HepG2 (cell line): ENCODE data around the gene ALG14. TPM values are rescaled to one million over a fixed set of nuclear protein-coding genes. Genes with fewer than 3 reads are reported as not detected.

Experiments
- BATF2 ChIP-seq: sonication (generic); formaldehyde crosslinking; IDR thresholded peaks from 2 replicates; pipeline ENCODE4 v1.8.0; 2022; ENCODE audit warnings: mild to moderate bottlenecking, missing genetic modification reagents, moderate library complexity
- CENPBD1 ChIP-seq: sonication (generic); formaldehyde crosslinking; IDR thresholded peaks from 2 replicates; pipeline ENCODE4 v1.8.0; 2022; ENCODE audit warnings: missing genetic modification reagents, low read depth, mild to moderate bottlenecking, borderline replicate concordance
- GABPB1 ChIP-seq: IDR thresholded peaks from 2 replicates; pipeline ENCODE4 v1.6.1; 2016; ENCODE audit warnings: mild to moderate bottlenecking, missing genetic modification reagents, moderate library complexity, missing compliant biosample characterization
- GZF1 ChIP-seq: sonication (generic); formaldehyde crosslinking; IDR thresholded peaks from 2 replicates; pipeline ENCODE4 v1.5.1; 2020; ENCODE audit warnings: mild to moderate bottlenecking, missing genetic modification reagents
- KDM3A ChIP-seq: IDR thresholded peaks from 2 replicates; pipeline ENCODE4 v1.6.1; 2018; ENCODE audit warnings: low read depth, missing compliant biosample characterization
- NR2F2 ChIP-seq: IDR thresholded peaks from 2 replicates; pipeline ENCODE4 v1.6.1; 2012; ENCODE audit warnings: low read depth, inconsistent platforms, borderline replicate concordance
- POGK ChIP-seq: sonication (generic); formaldehyde crosslinking; conservative IDR thresholded peaks from 2 replicates; pipeline ENCODE4 v1.8.0; 2022; ENCODE audit warnings: mild to moderate bottlenecking, moderate library complexity, missing genetic modification reagents
- SAP130 ChIP-seq: IDR thresholded peaks from 2 replicates; pipeline ENCODE4 v1.6.1; 2016; ENCODE audit warnings: low read depth
- TRIM24 ChIP-seq: sonication (generic); formaldehyde crosslinking; IDR thresholded peaks from 2 replicates; pipeline ENCODE4 v1.8.0; 2022; ENCODE audit warnings: mild to moderate bottlenecking, missing genetic modification reagents
- ZNF326 ChIP-seq: sonication (generic); formaldehyde crosslinking; IDR thresholded peaks from 2 replicates; pipeline ENCODE4 v1.4.0; 2020; ENCODE audit warnings: missing genetic modification reagents, borderline replicate concordance
- ZNF614 ChIP-seq: IDR thresholded peaks from 2 replicates; pipeline ENCODE4 v1.6.1; 2018; ENCODE audit warnings: missing biosample characterization, missing genetic modification reagents, inconsistent platforms, borderline replicate concordance
- ZNF629 ChIP-seq: sonication (generic); formaldehyde crosslinking; conservative IDR thresholded peaks from 2 replicates; pipeline ENCODE4 v1.5.0; 2020; ENCODE audit warnings: missing genetic modification reagents
- ZNF879 ChIP-seq: sonication (generic); formaldehyde crosslinking; IDR thresholded peaks from 2 replicates; pipeline ENCODE4 v1.8.1; 2023; ENCODE audit warnings: missing genetic modification reagents
- polyA plus RNA-seq, 8 experiments: library from polyadenylated mRNA; depleted of rRNA in 3 of 8; stranded (reverse) in 7 of 8; unstranded in 1 of 8; fragments of >200 nt; fragmentation: Illumina TruSeq in 4 of 8; extraction: Trizol in 4 of 8; gene quantifications; 2 replicates each; pipeline versions ENCODE4 v1.2.1 to v1.2.3, GENCODE V29; 2011 to 2016; ENCODE audit warnings: low read depth in 4 of 8, missing spikeins in 1 of 8, mixed read lengths in 1 of 8; ENCODE audit not compliant: insufficient read depth in 1 of 8
- total RNA-seq, 5 experiments: library from RNA; depleted of rRNA; stranded (reverse); fragments of >200 nt; fragmentation: Illumina TruSeq; extraction: Trizol; gene quantifications; 2 replicates each; pipeline ENCODE4 v1.2.3, GENCODE V29; 2016; ENCODE audit warnings: low read depth in 1 of 5
- TF ChIP-seq, protein P1 (sequence below): sonication (generic); formaldehyde crosslinking; IDR thresholded peaks from 2 replicates; pipeline ENCODE4 v1.8.0; 2022; ENCODE audit warnings: mild to moderate bottlenecking, missing genetic modification reagents, borderline replicate concordance
- TF ChIP-seq, protein P2 (sequence below): sonication (generic); formaldehyde crosslinking; IDR thresholded peaks from 2 replicates; pipeline ENCODE4 v1.5.1; 2020; ENCODE audit warnings: mild to moderate bottlenecking, missing genetic modification reagents, moderate library complexity
- TF ChIP-seq, protein P3 (sequence below): sonication (generic); formaldehyde crosslinking; IDR thresholded peaks from 2 replicates; pipeline ENCODE4 v1.4.0; 2020; ENCODE audit warnings: mild to moderate bottlenecking, missing genetic modification reagents, borderline replicate concordance
- TF ChIP-seq, protein P4 (sequence below), 2 experiments: sonication (generic) in 1 of 2; formaldehyde crosslinking in 1 of 2; IDR thresholded peaks; 2 replicates each; pipeline versions ENCODE4 v1.4.0 to v1.6.1; 2018 to 2020; ENCODE audit warnings: missing genetic modification reagents in 2 of 2, borderline replicate concordance in 1 of 2, low read depth in 1 of 2, mild to moderate bottlenecking in 1 of 2, missing biosample characterization in 1 of 2
- TF ChIP-seq, protein P5 (sequence below): sonication (generic); formaldehyde crosslinking; IDR thresholded peaks from 2 replicates; pipeline ENCODE4 v1.8.0; 2022; ENCODE audit warnings: missing genetic modification reagents, mild to moderate bottlenecking, borderline replicate concordance

The ALG14 gene
- total and polyA plus RNA-seq, 2 of the 13 experiments (the other 11 are each of a cell fraction or from before 2014, with no cell fraction given): 4.5 to 12.7 TPM

DNA sequence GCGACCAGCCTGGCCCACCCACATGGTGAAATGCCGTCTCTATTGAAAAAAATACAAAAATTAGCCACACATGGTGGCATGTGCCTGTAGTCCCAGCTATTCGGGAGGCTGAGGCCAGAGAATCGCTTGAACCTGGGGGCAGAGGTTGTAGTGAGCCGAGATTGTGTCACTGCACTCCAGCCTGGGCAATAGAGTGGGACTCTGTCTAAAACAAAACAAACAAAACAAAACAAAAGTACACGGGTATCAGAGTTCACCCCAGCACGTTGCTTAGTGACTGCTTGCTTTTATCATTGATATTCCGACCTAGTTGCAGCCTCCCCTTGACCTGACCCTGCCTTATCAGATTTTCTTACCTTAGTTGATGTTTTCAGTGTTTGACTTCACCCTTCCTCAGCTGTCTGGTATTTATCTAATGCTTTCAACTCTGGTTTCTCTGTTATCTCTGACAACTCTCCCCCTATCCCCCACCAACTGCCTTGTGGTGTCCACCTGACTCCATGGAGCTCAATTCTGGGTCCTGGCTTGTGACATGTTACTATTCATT lies 49.5 kb upstream of the ALG14 start (continued):
- TF ChIP-seq BATF2 (CRISPR knock-in tag) (no peak), GABPB1 (CRISPR knock-in tag) (no peak), CENPBD1 (CRISPR knock-in tag) (no peak), NR2F2 (peak; percentile 98), ZNF614 (CRISPR knock-in tag) (no peak; the same call in none of the 2 replicates), KDM3A (CRISPR knock-in tag) (peak; percentile 84), POGK (CRISPR knock-in tag) (peak; percentile 73), ZNF879 (CRISPR knock-in tag) (no peak), TRIM24 (0 out of 2 replicates have a peak, but pooled peaks have one; percentile 50), ZNF629 (CRISPR knock-in tag) (0 out of 2 replicates have a peak, but pooled peaks have one; percentile 31), GZF1 (CRISPR knock-in tag) (peak; percentile 53; the same call in 1 of the 2 replicates), ZNF326 (CRISPR knock-in tag) (no peak), SAP130 (CRISPR knock-in tag) (peak; percentile 92)
- TF ChIP-seq, protein P1, sequence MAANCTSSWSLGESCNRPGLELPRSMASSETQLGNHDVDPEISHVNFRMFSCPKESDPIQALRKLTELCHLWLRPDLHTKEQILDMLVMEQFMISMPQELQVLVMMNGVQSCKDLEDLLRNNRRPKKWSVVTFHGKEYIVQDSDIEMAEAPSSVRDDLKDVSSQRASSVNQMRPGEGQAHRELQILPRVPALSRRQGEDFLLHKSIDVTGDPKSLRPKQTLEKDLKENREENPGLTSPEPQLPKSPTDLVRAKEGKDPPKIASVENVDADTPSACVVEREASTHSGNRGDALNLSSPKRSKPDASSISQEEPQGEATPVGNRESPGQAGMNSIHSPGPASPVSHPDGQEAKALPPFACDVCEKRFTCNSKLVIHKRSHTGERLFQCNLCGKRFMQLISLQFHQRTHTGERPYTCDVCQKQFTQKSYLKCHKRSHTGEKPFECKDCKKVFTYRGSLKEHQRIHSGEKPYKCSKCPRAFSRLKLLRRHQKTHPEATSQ (CRISPR knock-in tag): peak; percentile 52
- TF ChIP-seq, protein P2, sequence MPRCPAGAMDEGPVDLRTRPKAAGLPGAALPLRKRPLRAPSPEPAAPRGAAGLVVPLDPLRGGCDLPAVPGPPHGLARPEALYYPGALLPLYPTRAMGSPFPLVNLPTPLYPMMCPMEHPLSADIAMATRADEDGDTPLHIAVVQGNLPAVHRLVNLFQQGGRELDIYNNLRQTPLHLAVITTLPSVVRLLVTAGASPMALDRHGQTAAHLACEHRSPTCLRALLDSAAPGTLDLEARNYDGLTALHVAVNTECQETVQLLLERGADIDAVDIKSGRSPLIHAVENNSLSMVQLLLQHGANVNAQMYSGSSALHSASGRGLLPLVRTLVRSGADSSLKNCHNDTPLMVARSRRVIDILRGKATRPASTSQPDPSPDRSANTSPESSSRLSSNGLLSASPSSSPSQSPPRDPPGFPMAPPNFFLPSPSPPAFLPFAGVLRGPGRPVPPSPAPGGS: no peak
- TF ChIP-seq, protein P3, sequence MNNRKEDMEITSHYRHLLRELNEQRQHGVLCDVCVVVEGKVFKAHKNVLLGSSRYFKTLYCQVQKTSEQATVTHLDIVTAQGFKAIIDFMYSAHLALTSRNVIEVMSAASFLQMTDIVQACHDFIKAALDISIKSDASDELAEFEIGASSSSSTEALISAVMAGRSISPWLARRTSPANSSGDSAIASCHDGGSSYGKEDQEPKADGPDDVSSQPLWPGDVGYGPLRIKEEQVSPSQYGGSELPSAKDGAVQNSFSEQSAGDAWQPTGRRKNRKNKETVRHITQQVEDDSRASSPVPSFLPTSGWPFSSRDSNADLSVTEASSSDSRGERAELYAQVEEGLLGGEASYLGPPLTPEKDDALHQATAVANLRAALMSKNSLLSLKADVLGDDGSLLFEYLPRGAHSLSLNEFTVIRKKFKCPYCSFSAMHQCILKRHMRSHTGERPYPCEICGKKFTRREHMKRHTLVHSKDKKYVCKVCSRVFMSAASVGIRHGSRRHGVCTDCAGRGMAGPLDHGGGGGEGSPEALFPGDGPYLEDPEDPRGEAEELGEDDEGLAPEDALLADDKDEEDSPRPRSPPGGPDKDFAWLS: no peak
- TF ChIP-seq, protein P4, sequence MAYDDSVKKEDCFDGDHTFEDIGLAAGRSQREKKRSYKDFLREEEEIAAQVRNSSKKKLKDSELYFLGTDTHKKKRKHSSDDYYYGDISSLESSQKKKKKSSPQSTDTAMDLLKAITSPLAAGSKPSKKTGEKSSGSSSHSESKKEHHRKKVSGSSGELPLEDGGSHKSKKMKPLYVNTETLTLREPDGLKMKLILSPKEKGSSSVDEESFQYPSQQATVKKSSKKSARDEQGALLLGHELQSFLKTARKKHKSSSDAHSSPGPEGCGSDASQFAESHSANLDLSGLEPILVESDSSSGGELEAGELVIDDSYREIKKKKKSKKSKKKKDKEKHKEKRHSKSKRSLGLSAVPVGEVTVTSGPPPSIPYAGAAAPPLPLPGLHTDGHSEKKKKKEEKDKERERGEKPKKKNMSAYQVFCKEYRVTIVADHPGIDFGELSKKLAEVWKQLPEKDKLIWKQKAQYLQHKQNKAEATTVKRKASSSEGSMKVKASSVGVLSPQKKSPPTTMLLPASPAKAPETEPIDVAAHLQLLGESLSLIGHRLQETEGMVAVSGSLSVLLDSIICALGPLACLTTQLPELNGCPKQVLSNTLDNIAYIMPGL (CRISPR knock-in tag; IDR thresholded peaks at IDR 0.05; ENCODE audit: borderline replicate concordance in 1 of 2, low read depth in 1 of 2): peak in 1 of 2 experiments; percentile 70; a peak in 3 of 4 replicates
- TF ChIP-seq, protein P5, sequence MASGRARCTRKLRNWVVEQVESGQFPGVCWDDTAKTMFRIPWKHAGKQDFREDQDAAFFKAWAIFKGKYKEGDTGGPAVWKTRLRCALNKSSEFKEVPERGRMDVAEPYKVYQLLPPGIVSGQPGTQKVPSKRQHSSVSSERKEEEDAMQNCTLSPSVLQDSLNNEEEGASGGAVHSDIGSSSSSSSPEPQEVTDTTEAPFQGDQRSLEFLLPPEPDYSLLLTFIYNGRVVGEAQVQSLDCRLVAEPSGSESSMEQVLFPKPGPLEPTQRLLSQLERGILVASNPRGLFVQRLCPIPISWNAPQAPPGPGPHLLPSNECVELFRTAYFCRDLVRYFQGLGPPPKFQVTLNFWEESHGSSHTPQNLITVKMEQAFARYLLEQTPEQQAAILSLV: 0 out of 2 replicates have a peak, but pooled peaks have one; percentile 50
